ENCODE results near the gene CCL17.
"Not testable (repeated sequence)": the region's sequence is repeated elsewhere in the genome, so short reads cannot be mapped to it uniquely, and the experiment has no call there.

CCL17 gene

DNA sequence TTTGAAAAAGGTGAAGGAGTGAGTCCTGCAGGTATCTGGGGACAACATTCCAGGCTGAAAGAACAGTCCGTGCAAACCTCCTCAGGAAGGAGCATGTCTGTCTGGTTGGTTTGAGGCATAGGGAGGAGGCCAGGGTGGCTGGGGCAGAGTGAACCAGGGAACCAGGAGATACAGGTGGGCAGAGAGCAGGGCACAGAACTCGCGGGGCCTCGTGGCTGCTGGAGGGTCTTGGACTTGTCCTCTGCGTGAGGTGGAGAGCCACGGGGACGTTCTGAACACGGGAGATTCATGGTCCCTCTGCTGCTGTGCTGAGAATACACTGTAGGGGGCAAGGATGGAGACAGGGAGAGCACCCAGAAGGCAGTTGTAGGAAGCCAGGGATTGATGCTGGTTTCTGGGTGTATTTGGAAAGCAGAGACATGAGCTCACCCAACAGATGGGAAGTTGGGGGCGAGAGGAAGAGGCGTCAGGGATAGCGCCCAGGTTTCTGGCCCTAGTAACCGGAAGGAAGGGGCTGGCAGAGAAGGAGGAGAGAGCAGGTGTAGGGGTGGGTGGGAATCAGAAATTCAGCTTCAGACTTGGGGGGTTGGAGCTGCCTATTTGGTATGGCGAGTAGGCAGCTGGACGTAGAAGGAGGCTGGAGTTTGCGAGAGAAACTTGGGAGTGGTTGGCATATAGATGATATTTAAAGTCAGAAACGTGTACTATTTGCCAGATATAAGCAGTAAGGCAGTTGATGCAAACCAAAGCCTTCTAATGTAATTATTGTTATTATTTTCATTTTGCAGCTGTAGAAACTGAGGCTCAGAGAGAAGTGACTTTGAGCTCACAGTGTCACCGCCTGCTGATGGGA is at the start of gene CCL17:
Gene CCL17 (plus strand): TSS at position 803 of the 853 bp plus-strand sequence. CDS start 9,166 bp downstream, outside the sequence.
- DNase-seq (ENCODE audit: low read depth in 2 of 3, low spot score in 1 of 3): no peak

DNA sequence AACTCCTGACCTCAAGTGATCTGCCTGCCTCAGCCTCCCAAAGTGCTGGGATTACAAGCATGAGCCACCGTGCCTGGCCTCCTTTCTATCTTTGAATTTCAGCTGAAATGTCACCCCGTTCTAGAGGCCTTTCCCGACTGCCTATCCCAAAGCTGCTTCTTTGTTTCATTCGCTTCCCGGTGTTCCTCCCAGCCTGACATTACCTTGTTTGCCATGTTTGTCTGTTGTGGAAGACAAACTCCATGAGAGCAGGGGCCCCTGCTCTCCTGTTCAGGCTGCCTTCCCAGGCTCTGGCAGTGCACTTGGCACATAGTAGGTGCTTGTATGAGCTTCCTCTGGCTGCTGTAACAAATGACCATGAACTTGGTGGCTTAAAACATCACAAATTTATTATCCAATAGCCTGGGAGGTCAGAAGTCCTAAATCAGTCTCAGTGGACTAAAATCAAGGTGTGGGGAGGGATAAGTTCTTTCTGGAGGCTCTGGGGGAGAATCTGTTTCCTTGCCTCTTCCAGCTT is 48.6 kb upstream of the CCL17 start:
- no peak for DNase-seq (ENCODE audit: low read depth in 2 of 3, low spot score in 1 of 3)

- DNase-seq (ENCODE audit: low read depth in 2 of 3, low spot score in 1 of 3): no peak
Measured at GRCh38 chr16:57356547-57356946, 48.0 kb upstream of the CCL17 start.

GRCh38 chr16:57357330-57358085 is 47.1 kb upstream of the CCL17 start:
- no peak for DNase-seq (ENCODE audit: low read depth in 2 of 3, low spot score in 1 of 3)

DNA sequence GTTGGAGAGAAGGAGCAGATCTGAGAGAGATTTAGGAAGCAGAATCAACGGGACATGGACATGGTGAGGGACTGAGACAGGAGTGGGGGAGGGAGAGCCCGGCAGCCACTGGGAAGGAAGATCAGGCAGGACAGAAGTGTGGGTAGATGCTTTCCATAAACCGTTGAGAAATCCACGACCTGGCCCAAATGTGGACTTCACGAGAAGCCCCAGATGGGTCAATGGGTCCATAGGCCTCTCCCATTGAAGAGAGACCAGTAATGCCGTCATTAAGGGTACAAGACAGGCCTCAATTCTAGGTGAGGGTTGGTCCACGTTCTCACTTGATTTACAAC is 46.5 kb upstream of the CCL17 start:
- DNase-seq (ENCODE audit: low read depth in 2 of 3, low spot score in 1 of 3): no peak

- DNase-seq (ENCODE audit: low read depth in 2 of 3, low spot score in 1 of 3): no peak
Measured at GRCh38 chr16:57358527-57359095, 46.0 kb upstream of the CCL17 start, which contains the start of gene CCL22. TSS of gene CCL22 (plus strand) at chr16:57358783. CDS start at chr16:57358817, 34 bp downstream.

DNA sequence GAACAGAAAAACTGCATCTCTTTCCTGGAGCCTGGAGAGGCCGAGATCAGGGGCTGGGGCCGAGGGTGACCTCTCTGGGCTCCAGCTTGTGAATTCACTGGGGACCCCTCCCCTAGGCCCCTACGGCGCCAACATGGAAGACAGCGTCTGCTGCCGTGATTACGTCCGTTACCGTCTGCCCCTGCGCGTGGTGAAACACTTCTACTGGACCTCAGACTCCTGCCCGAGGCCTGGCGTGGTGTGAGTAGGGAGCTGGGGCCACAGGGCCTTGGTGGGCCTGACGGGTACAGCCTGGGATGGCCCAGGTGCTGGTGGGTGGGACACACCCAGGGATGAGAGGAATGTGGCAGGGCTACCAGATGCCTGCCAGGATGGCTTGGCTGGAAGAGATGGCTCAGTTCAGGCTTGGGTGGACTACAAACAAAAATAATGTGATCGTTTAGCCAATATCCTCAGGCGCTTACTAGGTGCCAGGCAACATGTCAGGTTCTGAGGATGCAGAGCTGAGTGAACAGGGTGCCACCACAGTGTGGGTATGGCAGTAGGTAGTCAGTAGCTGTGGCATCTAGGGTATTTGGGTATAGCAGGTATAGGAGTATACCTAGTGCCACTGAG is 44.1 kb upstream of the CCL17 start:
- DNase-seq (ENCODE audit: low read depth in 2 of 3, low spot score in 1 of 3): no peak

- no peak for DNase-seq (ENCODE audit: low read depth in 2 of 3, low spot score in 1 of 3)
Measured at GRCh38 chr16:57361404-57361803, 43.2 kb upstream of the CCL17 start.

GRCh38 chr16:57364143-57364542 is 40.4 kb upstream of the CCL17 start:
- DNase-seq (ENCODE audit: low read depth in 2 of 3, low spot score in 1 of 3): no peak

GRCh38 chr16:57366544-57367040 is 38.0 kb upstream of the CCL17 start:
- no peak for DNase-seq (ENCODE audit: low read depth in 2 of 3, low spot score in 1 of 3)

DNA sequence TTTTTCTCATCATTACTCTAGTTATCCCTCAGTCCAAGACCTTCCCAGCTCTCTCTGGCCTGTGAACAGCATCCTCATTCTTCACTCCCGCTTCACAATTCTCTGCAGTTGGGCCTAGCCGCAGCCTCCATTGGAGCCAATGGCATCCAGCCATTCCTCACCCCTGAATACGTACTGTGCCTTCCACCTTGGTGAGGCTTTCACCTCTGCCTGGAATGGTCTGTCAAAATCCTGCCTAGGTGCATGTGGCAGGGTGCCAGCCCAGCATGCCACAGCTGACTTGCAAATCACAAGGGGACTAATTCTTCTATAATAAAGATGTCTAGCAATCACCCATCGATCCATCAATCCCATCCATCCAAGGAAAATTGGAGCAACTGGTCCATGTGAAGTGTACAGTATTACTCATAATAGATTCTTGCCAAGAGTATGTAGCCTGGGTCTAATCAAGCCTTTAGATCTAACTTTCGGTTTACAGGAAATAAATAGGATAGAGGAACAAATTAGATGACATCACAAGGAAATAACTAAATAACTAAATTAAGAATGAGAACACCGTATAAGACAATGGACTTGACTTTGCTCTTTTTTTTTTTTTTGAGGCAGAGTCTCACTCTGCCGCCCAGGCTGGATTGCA is 37.3 kb upstream of the CCL17 start:
- no peak for DNase-seq (ENCODE audit: low read depth in 2 of 3, low spot score in 1 of 3)

- no peak for DNase-seq (ENCODE audit: low read depth in 2 of 3, low spot score in 1 of 3)
Measured at GRCh38 chr16:57371494-57372371, 32.8 kb upstream of the CCL17 start.

- DNase-seq (ENCODE audit: low read depth in 2 of 3, low spot score in 1 of 3): no peak
Measured at GRCh38 chr16:57372372-57373116, 32.0 kb upstream of the CCL17 start, which contains the start of gene CX3CL1. TSS of gene CX3CL1 (plus strand) at chr16:57372490. CDS start at chr16:57372569, 79 bp downstream.

DNA sequence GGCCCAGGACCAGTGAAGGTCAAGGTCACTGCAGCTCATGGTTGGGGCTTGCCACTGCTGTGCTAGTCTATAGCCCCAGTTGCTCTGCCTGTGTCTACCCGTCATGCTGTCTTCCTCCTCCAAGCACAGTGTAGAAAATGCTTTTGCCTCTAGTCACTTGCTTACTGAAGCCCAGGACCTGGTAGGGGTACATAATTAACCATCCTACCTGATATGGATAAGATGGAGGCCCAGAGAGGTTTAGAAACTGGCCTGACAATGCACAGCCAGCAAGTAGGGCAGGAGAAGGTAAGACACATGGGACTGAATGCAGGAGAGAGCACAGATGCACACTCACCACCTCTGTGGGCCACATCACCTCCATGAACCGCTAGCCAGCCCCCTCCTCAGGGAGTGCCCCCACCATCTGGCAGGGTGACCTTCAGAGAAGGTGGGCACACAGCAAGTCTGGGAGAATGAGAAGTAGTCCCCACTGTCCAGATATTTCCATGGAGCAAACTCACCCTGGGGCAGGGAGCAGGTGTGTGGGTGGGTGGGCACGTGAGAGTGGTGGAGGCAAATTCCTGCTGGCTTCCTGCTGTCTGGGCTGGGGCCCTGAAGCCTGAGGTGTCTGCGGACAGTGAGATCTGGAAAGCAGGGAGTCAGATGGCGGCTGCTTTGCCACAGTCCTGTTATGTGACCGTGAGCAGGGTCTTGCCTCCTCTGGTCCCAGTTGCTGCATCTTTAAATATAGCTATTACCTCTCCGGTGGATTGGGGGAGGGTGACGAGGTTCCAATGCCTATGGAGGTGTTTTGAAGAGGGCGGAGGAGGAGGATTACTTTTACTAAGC is 31.2 kb upstream of the CCL17 start:
- no peak for DNase-seq (ENCODE audit: low read depth in 2 of 3, low spot score in 1 of 3)

DNA sequence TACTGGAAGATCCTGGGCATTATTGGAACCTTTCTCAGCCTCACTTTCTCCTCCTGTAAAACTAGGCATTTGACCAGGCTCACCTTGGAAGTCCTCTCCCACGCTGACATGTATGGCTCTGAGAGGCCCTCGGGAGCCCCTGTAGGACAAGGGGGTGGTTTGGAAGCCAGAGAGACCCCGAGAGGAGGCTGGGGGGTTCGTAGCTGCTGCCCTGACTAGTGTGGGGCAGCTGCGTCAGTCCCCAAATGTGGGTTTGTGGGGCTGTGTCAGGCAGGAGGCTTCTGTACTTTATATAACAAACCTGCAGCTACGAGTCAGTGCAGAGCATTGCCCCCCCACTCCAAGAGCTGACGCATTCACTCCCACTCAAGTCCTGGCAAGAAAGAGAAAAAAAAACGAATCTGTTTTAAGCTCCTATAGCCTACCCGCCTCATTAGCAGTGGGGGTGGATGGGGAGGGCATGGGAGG is 30.5 kb upstream of the CCL17 start:
- DNase-seq (ENCODE audit: low read depth in 2 of 3, low spot score in 1 of 3): no peak

GRCh38 chr16:57374925-57375465 is 29.6 kb upstream of the CCL17 start:
- DNase-seq (ENCODE audit: low read depth in 2 of 3, low spot score in 1 of 3): not testable (repeated sequence)

GRCh38 chr16:57376313-57376818 is 28.2 kb upstream of the CCL17 start:
- DNase-seq (ENCODE audit: low read depth in 2 of 3, low spot score in 1 of 3): no peak
